Bronchial epithelial cell (primary cell): Measurements from ENCODE around the gene KDM4B. TPM values are rescaled to one million over a fixed set of nuclear protein-coding genes. Genes with fewer than 3 reads are reported as not detected.

Experiments
- DNase-seq: peaks from one replicate; pipeline ENCODE4 v3.0.0-alpha.2; 2010; ENCODE audit warnings: low read depth
- FAIRE-seq: peaks from 2 replicates; lab custom pipeline; 2011; peaks lifted over from hg19 to GRCh38; lab: Jason Lieb, UNC
- H3K27me3 ChIP-seq: 2 replicates; pipeline ENCODE4 v1.5.1; 2011; ENCODE audit warnings: low read length; ENCODE audit not compliant: control insufficient read depth, insufficient read depth
- H3K36me3 ChIP-seq: 2 replicates; pipeline ENCODE4 v1.5.1; 2011; ENCODE audit warnings: low read length; ENCODE audit not compliant: control insufficient read depth, insufficient read depth
- H3K4me3 ChIP-seq: 2 replicates; pipeline ENCODE4 v1.5.1; 2011; ENCODE audit warnings: mild to moderate bottlenecking, low read depth, low read length, control low read depth
- total RNA-seq: library from RNA; depleted of rRNA; stranded (reverse); fragments of >200 nt; gene quantifications from 2 replicates; pipeline ENCODE4 v1.2.1, GENCODE V29; 2014
- TF ChIP-seq, protein P1 (sequence below): IDR thresholded peaks from 2 replicates; pipeline ENCODE4 v1.5.1; 2011; ENCODE audit warnings: mild to moderate bottlenecking, moderate library complexity, low read length, control low read depth, inconsistent platforms; ENCODE audit not compliant: insufficient read depth, severe bottlenecking

Gene KDM4B
- total RNA-seq, 1 donor from 2014 or later = 12.6 TPM

GRCh38 chr19:5165697-5166019 is 196.7 kb downstream of the KDM4B start:
- TF ChIP-seq, protein P1, sequence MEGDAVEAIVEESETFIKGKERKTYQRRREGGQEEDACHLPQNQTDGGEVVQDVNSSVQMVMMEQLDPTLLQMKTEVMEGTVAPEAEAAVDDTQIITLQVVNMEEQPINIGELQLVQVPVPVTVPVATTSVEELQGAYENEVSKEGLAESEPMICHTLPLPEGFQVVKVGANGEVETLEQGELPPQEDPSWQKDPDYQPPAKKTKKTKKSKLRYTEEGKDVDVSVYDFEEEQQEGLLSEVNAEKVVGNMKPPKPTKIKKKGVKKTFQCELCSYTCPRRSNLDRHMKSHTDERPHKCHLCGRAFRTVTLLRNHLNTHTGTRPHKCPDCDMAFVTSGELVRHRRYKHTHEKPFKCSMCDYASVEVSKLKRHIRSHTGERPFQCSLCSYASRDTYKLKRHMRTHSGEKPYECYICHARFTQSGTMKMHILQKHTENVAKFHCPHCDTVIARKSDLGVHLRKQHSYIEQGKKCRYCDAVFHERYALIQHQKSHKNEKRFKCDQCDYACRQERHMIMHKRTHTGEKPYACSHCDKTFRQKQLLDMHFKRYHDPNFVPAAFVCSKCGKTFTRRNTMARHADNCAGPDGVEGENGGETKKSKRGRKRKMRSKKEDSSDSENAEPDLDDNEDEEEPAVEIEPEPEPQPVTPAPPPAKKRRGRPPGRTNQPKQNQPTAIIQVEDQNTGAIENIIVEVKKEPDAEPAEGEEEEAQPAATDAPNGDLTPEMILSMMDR = no peak
- Histone ChIP-seq H3K36me3 (no peaks in the 10 kb centered on the region), H3K27me3 (no peaks in the 10 kb centered on the region), H3K4me3 (no peak overlapping the region)
- no peak for FAIRE-seq
- DNase-seq = no peak

- DNase-seq (peak; percentile 65), FAIRE-seq (peak; percentile 93)
- no peaks in the 10 kb centered on the region for H3K36me3 ChIP-seq
- no peak overlapping the region for H3K4me3 ChIP-seq
- TF ChIP-seq, protein P1 = no peak
- no peaks in the 10 kb centered on the region for H3K27me3 ChIP-seq
Observed at GRCh38 chr19:5166262-5166661, 197.3 kb downstream of the KDM4B start.

DNA sequence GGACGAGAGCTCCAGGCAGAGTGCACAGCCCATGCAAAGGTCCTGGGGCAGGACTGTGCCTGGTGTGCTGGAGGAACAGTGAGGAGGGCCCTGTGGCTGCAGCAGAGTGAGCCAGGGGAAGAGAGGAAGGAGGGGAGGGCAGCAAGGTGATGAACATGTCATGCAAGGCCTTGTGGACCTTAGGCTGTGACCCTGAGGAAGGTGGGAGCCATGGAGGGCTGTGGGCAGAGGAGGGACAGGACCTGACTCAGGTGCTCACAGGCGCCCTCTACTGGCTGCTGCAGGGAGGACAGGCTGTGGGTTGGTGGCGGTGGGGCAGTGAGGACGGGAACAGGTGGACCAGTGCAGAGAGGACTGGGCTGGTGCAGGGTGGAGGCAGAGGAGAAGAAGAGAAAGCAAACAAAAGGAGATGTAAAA is 201.4 kb downstream of the KDM4B start:
- TF ChIP-seq, protein P1 = peak; percentile 67
- DNase-seq (no peak), FAIRE-seq (no peak)

DNA sequence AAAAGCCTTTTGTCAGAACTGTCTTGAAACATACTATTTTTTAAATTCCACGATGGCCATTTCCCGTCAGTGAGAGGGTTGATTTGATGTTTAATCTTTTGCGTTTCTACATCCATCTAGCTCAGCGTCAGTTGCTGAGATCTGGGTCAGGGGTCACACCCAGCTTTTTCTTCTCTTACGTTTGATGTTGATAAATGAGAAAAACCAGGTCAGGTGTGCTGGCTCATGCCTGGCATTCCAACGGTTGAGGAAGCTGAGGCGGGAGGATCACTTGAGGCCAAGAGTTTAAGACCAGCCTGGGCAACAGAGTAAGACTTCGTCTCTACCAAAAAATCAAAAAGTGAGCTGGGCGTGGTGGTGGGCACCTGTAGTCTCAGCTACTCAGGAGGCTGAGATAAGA is 202.8 kb downstream of the KDM4B start:
- no peak overlapping the region for H3K4me3 ChIP-seq
- FAIRE-seq = no peak
- peak; percentile 8 for DNase-seq
- no peaks in the 10 kb centered on the region for H3K27me3 ChIP-seq
- TF ChIP-seq, protein P1 = no peak
- H3K36me3 ChIP-seq = no peaks in the 10 kb centered on the region

More for the DNA sequence above, 201.4 kb downstream of the KDM4B start:
- no peak overlapping the region for H3K4me3 ChIP-seq
- H3K27me3 ChIP-seq = no peaks in the 10 kb centered on the region
- no peaks in the 10 kb centered on the region for H3K36me3 ChIP-seq

GRCh38 chr19:5172859-5173630 is 204.1 kb downstream of the KDM4B start:
- TF ChIP-seq, protein P1 = no peak
- FAIRE-seq (peak; percentile 18), DNase-seq (peak; percentile 96)
- Histone ChIP-seq H3K4me3 (no peak overlapping the region), H3K36me3 (no peaks in the 10 kb centered on the region), H3K27me3 (no peaks in the 10 kb centered on the region)
